Measurements from ENCODE around the gene PLA2G4F. TPM values are rescaled to one million over a fixed set of nuclear protein-coding genes. Genes with fewer than 3 reads are reported as not detected.

Gene PLA2G4F
- total RNA-seq, 4 donors from 2014 or later: not detected

DNA sequence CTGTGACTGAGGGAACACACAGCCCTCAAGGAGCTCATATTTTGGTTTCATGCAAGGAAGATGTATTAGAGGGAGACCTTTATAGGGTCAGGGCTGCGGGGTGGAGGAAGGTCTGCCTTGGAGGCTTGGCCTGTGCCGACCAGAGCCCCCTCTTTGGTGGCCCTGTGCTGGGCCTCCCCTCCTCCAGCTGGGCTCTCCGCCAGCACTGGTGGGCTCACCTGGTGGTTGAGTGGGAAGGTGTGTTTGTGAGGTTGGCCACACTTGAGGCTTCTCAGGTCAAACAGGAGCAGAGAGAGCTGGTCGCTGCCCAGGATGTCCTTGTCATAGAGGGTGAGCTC lies 2.6 kb downstream of the PLA2G4F start:
- DNase-seq (ENCODE audit: low spot score) (no peak), ATAC-seq (ENCODE audit: low FRiP score) (no peak)
- TF ChIP-seq, protein P1, sequence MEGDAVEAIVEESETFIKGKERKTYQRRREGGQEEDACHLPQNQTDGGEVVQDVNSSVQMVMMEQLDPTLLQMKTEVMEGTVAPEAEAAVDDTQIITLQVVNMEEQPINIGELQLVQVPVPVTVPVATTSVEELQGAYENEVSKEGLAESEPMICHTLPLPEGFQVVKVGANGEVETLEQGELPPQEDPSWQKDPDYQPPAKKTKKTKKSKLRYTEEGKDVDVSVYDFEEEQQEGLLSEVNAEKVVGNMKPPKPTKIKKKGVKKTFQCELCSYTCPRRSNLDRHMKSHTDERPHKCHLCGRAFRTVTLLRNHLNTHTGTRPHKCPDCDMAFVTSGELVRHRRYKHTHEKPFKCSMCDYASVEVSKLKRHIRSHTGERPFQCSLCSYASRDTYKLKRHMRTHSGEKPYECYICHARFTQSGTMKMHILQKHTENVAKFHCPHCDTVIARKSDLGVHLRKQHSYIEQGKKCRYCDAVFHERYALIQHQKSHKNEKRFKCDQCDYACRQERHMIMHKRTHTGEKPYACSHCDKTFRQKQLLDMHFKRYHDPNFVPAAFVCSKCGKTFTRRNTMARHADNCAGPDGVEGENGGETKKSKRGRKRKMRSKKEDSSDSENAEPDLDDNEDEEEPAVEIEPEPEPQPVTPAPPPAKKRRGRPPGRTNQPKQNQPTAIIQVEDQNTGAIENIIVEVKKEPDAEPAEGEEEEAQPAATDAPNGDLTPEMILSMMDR (IDR thresholded peaks at IDR 0.05): no peak

DNA sequence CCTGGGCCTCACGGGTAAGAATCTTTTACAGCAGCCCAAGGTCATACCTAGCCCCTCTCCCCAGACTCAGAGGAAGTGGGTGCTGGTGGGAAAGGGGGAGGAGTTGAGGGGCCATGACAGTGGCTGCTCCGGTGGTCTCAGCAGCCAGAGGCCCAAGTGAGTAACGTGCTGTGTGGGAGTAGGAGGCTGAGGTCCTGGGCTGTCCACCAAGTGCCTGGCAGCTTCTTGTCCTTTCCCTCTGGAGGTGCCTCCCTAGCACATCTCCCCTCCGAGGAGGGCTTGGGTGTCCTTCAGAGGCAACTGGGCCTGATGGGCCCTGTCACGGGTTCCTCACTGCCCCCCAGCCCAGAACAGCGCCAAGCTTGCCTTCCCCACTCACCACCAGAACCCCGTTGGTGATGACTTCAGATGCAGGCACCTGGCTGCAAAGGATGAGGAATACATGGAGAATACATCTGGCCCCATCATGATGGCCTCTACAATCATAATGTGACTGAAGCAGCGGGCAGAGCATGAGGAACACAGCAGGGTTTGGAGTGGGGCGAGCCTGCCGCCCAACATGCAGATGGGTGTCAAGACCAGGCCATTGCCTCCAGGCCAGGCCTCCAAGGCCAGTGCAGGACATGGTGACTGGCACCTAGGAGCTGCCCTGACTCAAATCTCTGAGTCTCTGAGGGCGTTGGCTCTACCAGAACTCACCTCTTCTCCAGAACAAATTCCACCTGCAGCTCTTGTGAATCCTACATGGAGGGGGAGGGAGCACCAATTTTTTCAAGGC lies 3.3 kb downstream of the PLA2G4F start:
- ATAC-seq (ENCODE audit: low FRiP score): no peak
- TF ChIP-seq, protein P1 (IDR thresholded peaks at IDR 0.05): no peak
- DNase-seq (ENCODE audit: low spot score): no peak

DNA sequence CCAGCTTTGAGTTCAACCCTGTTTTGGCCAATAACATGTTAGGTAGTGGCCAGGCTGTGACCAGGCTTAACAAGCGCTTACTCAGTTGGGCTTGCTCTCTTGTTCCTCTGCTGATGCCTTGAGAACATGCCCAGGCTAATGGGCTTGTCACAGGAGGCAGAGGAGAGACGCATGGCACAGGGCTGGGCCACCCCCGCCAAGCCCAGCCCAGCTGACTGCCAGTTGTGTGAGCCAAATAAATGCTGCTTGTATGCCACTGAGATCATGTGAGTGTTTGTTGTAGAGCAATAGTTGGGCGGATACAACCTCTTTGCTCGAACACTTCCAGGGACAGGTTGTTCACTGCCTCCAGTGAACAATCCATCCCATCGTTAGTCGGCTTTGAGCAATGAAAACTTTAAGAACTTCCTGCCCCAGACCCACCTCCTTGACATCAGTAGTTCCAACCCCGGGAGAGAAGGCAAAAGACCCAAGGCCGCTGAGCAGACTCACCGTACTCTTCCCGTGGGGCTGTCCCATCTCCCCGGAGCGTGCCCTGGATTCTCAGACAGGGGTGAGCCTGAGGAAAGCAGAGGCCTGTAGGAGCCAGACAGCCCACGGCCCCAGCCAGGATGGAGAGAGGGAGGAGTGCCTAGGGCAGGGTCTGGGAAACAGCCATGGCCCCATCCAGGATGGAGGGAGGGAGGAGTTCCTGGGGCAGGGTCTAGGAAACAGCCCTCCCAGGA lies 4.1 kb downstream of the PLA2G4F start:
- DNase-seq (ENCODE audit: low spot score): no peak
- ATAC-seq (ENCODE audit: low FRiP score): no peak
- TF ChIP-seq, protein P1 (IDR thresholded peaks at IDR 0.05): no peak

DNA sequence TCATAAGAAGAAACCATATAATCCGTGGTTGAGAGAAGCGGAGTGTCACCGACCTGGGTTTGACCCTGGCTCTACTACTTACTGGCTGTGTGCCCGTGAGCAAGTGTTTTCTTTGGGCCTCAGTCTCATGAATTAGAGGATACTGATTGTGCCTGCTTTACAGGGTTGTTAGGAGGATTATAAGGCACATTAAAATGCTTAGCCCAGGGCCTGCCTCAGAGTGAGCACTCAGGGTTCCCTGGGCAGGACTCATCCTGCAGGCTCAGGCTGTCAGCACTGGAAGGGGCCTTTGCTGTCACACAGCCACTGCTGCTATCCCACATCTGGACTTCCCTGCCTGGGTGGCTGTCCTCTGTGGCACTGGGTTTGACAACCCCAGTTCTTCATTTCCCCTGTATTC lies 4.7 kb downstream of the PLA2G4F start:
- ATAC-seq (ENCODE audit: low FRiP score): no peak
- DNase-seq (ENCODE audit: low spot score): no peak
- TF ChIP-seq, protein P1 (IDR thresholded peaks at IDR 0.05): no peak

DNA sequence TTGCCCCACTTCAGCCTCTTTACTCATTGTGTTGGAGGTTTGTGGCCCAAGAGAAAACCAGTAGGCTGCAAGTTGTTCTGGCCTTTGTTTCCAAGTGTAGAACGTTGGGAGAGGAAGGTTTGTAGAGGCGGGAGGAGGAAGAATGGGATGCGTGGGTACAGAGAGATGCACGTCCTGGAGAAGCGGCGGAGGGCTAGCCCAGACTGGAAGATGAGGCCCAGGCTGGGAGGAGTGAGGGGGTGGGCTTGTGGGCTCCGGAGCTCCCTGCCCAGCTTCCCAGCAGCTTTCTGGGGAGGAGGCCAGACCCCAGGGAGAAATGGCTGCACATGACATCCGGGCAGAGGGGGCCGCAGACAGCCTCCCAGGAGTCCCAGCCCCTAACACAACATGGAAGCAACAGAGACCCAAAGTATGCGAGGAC lies 5.3 kb downstream of the PLA2G4F start:
- ATAC-seq (ENCODE audit: low FRiP score) (no peak), DNase-seq (ENCODE audit: low spot score) (no peak)
- TF ChIP-seq, protein P1 (IDR thresholded peaks at IDR 0.05): no peak

DNA sequence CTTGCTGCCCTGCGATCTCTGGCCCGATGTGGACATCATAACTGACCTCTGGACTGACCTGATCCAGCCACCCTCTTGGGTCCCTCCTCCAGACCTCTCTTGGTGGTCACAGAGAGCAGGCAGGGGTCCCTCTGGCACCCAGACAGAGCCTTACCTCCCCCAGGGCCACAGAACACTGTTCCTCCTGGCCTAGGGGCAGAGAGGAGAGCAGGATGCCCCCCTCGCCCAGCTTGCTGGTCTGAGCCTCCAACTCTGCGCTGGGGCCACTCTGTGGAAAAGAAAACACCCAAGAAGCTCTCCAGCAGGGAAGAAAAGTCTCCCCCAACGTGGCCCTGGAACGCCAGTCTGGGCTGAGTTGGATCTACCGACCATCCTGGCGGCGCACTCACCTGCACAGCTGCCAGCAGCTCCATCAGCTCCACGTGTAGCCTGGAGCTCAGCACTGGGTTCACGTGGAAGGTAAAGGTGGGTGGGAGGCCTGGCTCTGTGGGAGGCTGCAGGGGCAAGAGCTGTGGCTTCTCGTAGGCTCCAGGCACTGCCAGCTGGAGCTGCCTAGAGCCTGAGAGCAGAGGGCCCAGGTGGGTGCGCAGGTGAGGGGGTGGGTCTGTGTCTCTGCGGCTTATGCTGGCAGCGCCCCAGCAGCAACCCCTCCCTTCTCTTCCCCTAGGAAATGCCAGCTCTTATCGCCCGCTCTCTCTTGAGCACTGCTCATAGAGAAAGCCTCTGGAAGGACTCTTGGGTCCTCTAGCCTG lies 6.0 kb downstream of the PLA2G4F start:
- DNase-seq (ENCODE audit: low spot score) (no peak), ATAC-seq (ENCODE audit: low FRiP score) (no peak)
- TF ChIP-seq, protein P1 (IDR thresholded peaks at IDR 0.05): no peak

Data from omental fat pad (tissue), 4 donors.